ENCODE data around the gene ACO2. TPM values are rescaled to one million over a fixed set of nuclear protein-coding genes. Genes with fewer than 3 reads are reported as not detected.
"Not testable (repeated sequence)": the region's sequence is repeated elsewhere in the genome, so short reads cannot be mapped to it uniquely, and the experiment has no call there.

The ACO2 gene
- total RNA-seq, 4 donors from 2014 or later: 69.9 to 91.1 (median 76.4) TPM

DNA sequence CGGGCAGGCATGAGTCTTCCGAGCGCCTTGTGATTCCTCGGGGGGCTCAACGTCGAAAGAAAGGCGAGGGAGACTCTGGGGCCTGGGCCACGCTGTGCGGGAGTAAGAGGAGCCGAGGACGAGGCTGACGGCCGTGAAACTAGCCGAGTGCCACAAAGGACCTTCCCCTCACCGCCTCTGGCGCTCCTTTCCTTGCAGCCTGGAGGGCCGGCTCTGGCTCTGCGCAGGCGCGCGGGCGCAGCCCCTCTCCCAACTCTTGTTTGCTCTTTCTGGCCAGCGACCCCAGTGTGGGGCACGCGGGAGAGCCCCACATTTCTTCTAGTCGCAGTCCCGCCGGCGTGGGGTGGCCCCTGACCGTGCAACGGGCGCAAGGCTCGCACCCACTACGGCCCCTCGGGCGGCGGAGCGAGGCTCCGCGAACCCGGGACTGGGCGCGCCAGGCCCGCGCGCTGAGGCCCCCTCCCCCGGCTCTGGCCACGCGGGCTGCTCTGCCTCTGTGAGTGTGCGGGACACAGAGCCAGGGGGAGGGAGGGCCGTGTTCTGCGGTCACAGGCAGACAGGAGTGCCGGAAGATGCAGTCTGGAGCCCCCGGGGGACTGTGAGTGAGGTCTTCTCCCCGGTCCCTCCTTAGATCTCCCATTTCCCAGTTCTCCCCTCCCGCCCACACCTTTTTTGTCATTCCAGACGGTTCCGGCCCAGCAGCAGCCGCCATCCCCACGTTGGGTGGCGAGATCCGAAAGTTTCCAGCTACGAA, 21.3 kb upstream of the ACO2 start:
- Histone ChIP-seq H3K27ac (peak overlapping the region; percentile 95 to 99 (median 98)), H3K9me3 (no peaks in the 10 kb centered on the region), H3K27me3 (no peaks in the 10 kb centered on the region), H3K4me1 (peaks cover 0 to 26% (median 17%) of the 10 kb centered on the region in 4 donors), H3K4me3 (peak overlapping the region; percentile 75 to 94 (median 91)), H3K36me3 (peaks cover 0 to 5% (median 0%) of the 10 kb centered on the region in 3 donors)
- 0% methylated on average over 19 to 49 of the region's 63 CpGs for WGBS, 2 donors
- TF ChIP-seq, protein P1, sequence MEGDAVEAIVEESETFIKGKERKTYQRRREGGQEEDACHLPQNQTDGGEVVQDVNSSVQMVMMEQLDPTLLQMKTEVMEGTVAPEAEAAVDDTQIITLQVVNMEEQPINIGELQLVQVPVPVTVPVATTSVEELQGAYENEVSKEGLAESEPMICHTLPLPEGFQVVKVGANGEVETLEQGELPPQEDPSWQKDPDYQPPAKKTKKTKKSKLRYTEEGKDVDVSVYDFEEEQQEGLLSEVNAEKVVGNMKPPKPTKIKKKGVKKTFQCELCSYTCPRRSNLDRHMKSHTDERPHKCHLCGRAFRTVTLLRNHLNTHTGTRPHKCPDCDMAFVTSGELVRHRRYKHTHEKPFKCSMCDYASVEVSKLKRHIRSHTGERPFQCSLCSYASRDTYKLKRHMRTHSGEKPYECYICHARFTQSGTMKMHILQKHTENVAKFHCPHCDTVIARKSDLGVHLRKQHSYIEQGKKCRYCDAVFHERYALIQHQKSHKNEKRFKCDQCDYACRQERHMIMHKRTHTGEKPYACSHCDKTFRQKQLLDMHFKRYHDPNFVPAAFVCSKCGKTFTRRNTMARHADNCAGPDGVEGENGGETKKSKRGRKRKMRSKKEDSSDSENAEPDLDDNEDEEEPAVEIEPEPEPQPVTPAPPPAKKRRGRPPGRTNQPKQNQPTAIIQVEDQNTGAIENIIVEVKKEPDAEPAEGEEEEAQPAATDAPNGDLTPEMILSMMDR (IDR thresholded peaks at IDR 0.05): no peak
- TF ChIP-seq EP300 (IDR thresholded peaks at IDR 0.05) (no peak), POLR2A (IDR thresholded peaks at IDR 0.05) (no peak)
- DNase-seq (ENCODE audit: low spot score in 2 of 2): peak; percentile 54 to 58

GRCh38 chr22:41448189-41448808, 20.6 kb upstream of the ACO2 start:
- Histone ChIP-seq H3K27ac (peak overlapping the region; percentile 95 to 99 (median 98)), H3K4me3 (peak overlapping the region; percentile 75 to 94 (median 91)), H3K27me3 (no peaks in the 10 kb centered on the region), H3K4me1 (peaks cover 0 to 19% (median 11%) of the 10 kb centered on the region in 4 donors), H3K9me3 (no peaks in the 10 kb centered on the region), H3K36me3 (peaks cover 0 to under 1% (median 0%) of the 10 kb centered on the region in 3 donors)
- 0 to 1% methylated on average over 28 of the region's 28 CpGs for WGBS, 2 donors
- peak; percentile 89 to 95 for DNase-seq (ENCODE audit: low spot score in 2 of 2)
- TF ChIP-seq, protein P1 (IDR thresholded peaks at IDR 0.05): peak in 2 of 5 experiments; percentile 32 to 35
- TF ChIP-seq POLR2A (IDR thresholded peaks at IDR 0.05) (peak; percentile 86 to 94), EP300 (IDR thresholded peaks at IDR 0.05) (peak; percentile 94 to 98)

DNA sequence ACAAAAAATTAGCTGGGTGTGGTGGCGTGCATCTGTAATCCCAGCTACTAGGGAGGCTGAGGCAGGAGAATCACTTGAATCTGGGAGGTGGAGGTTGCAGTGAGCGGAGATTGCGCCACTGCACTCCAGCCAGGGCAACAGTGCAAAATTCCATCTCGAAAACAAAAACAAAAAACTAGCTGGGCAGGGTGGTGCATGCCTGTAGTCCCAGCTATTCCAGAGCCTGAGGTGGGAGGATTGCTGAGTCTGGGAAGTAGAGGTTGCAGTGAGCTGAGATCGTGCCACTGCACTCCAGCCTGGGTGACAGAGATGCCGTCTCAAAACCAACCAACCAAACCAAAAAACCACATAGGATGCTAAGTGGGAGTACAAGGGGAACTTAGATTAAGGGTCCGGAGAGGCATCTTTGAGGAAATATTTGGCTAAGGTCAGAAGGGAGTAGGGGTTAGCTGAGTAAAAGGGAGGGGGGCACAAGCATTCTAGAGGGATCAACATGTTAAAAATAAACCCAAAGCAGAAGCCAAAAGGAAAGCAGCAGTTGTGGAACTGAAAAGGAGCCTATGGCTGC, 10.7 kb upstream of the ACO2 start:
- WGBS, 2 donors: 83 to 86% methylated on average over 7 of the region's 7 CpGs
- Histone ChIP-seq H3K9me3 (no peaks in the 10 kb centered on the region), H3K4me3 (no peak overlapping the region), H3K4me1 (no peaks in the 10 kb centered on the region), H3K27ac (no peak overlapping the region), H3K27me3 (no peaks in the 10 kb centered on the region), H3K36me3 (peaks cover 0 to 75% (median 23%) of the 10 kb centered on the region in 3 donors)
- DNase-seq (ENCODE audit: low spot score in 2 of 2): no peak
- TF ChIP-seq, protein P1 (IDR thresholded peaks at IDR 0.05): no peak
- TF ChIP-seq POLR2A (IDR thresholded peaks at IDR 0.05): no peak
- no peak for TF ChIP-seq EP300 (IDR thresholded peaks at IDR 0.05)

- Histone ChIP-seq H3K27ac (no peak overlapping the region), H3K4me1 (no peaks in the 10 kb centered on the region), H3K4me3 (no peak overlapping the region), H3K9me3 (no peaks in the 10 kb centered on the region), H3K36me3 (peaks cover 0 to 85% (median 25%) of the 10 kb centered on the region in 3 donors), H3K27me3 (no peaks in the 10 kb centered on the region)
- TF ChIP-seq EP300 (IDR thresholded peaks at IDR 0.05): no peak
- TF ChIP-seq POLR2A (IDR thresholded peaks at IDR 0.05): no peak
- TF ChIP-seq, protein P1 (IDR thresholded peaks at IDR 0.05): no peak
- DNase-seq (ENCODE audit: low spot score in 2 of 2): no peak
- 61 to 68% methylated on average over 1 of the region's 1 CpG for WGBS, 2 donors
Measured at GRCh38 chr22:41459431-41459830, 9.5 kb upstream of the ACO2 start.

DNA sequence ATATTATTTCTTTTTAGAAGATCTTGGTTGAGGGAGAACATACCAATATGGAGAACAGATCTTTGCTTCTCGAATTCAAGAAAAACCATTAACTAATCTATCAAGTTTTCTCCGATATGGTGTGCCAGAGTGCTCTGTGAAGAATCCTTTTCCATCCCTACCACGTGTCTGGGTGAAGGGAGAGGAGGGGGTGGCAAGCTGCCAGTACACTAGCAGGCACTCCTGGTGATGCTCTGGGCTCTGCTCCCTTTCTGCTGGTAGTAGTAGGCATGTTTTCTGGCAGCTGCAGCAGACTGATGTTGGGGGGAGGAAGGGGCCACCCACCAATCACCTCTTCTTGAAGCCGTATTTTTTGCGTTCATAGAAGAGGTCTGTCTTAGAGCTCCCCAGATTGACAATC, 8.8 kb upstream of the ACO2 start:
- 75 to 76% methylated on average over 5 of the region's 5 CpGs for WGBS, 2 donors
- H3K27ac ChIP-seq; H3K9me3 ChIP-seq; H3K4me3 ChIP-seq; DNase-seq (ENCODE audit: low spot score in 2 of 2); H3K4me1 ChIP-seq; H3K27me3 ChIP-seq: not testable (repeated sequence)
- peaks cover 0 to 91% (median 31%) of the 10 kb centered on the region in 3 donors for H3K36me3 ChIP-seq

Measured in tibial nerve (tissue), 4 donors.